GM19397 (cell line): ENCODE data around the gene CCDC148.

Experiments
- ATAC-seq: cut with Tn5 transposase; IDR thresholded peaks from one replicate; pipeline ENCODE4 v1.9.1; 2021; ENCODE audit warnings: mild to moderate bottlenecking, moderate library complexity; ENCODE audit not compliant: unreplicated experiment

Gene CCDC148

DNA sequence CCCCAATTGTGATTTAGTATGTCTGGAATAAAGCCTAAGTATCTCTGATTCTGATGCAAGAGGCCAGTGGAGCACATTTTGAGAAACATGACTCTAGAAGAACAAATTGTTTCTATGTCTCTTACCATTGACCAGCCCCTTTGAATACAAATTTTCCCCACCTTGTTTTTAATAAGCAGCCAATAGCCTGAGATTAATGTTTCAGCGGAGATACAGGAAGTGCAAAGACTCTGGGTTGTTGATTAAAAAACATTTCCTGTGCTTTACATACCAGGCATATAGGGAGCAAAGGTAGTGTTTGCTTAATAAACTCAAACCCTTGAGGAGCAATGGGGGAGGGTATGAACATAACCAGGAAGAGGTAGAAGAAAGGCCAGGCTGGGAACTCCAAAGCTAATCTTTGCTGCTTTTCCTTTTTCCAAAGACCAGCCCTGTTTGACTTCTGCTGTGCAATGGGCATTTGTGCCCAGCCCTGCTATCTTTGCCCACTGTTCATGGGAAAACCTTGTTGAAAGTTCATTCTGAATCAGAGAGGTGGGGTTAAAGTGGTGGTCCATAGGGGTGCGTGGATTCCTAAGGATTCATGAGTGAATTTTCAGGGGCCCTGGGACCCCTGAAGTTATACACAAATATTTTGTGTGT is 325.6 kb downstream of the CCDC148 start:
- ATAC-seq = no peak

DNA sequence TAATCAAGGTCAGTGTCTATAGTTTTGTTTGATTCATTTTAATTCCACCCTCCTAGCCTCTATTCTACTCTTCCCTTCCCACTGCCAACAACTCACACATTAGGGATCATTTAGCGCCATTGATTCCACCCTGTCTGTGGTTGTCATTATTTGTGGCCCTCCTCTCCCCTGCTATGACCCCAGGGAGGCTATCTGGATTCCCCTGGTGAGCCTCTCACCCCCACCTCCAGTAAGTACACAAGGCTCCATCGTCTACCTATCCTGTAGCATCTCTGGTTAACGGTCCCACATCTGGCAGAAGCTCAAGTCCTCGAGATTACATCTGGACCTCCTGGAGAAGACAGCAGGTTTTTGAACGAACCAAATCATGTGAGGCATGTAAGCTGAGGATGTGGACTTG is 327.5 kb downstream of the CCDC148 start:
- no peak for ATAC-seq

DNA sequence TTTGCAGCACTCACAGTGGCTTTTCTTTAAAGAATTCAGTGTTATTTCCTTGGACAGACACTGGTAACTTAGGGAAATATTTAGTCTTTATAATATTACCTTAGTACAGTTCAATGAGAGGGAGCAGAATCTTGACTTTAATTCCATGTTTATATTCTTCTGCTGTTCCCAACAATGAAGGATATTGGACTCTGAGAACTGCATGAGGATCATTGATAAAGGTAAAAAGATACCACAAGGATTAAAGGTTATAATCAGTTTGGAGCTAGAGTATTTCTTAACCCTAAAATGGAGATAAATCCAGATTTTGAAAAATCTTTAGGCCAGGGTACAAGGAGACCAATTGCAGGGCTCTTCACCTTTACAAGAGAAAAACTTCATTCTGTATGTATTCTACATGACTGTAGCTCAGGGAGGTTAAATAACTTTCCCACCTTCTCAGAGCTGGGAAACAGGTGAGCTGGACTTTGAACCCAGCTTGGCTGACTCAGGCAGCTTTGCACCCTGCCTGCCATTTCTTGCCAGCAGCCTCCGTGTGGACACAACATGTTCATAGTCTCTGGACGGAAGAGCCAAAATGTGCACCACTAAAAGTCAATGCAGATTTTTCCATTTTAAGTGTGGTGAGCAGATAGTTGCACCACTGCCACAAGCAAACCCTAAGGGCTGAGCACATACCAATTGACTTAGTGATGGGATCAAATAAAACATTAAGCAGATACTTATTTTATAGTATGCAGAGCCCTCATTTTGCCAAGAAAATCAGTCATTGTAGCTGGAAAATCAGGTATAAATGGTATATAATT is 328.2 kb downstream of the CCDC148 start:
- no peak for ATAC-seq

DNA sequence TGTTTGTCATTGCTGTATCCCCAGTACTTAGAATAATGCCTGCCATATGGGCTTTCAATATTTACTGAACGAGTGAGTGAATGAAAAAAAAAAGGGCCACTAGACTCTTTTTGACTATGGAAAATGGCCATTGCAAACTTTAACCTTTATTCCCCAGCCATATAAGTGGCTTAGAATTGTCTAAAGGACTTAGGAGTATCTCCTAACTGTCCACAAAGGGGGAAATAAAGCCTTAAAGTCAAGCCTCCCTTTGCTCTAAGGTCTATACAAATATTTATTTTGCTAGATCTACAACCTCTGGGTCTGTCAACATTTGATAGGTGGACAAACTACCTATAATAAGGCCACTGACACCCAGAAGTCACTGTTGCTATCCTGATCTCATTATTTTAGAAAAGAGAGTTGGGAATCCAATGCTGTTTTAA is 329.2 kb downstream of the CCDC148 start:
- no peak for ATAC-seq

DNA sequence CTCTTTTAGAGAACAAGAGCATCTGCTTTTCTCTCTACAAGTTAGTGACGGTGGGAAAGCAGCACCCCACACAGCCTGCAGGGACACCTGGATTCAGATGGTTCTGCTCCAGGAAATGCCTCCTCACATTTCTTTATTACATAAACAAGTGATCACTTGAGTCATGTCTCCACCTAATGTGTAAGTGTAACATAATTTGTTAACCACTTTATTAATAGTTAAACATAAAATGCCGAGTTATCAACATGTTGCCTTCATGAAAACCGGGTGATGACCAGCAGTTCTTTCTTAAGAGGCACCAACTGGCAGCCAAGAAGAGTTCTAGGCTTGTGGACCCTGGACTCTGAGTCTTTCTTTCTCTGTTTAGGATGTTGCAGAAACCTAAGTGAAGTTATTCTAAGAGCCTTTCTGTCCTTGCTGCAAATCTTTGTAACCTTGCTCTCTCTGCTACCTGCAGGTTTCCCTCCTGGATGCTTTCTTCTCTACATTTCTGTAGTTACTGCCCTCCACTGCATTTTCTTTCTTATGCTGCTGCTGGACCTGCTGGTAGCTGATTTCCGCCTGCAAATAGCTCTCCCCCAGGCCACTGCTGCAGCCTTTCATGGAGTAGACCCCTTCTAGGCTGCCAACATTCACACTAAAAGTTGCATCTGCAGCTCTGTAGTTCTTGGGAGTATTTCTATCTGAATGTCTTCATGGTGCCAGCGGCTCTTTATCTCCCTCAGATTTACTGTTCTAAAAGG is 330.6 kb downstream of the CCDC148 start:
- no peak for ATAC-seq

DNA sequence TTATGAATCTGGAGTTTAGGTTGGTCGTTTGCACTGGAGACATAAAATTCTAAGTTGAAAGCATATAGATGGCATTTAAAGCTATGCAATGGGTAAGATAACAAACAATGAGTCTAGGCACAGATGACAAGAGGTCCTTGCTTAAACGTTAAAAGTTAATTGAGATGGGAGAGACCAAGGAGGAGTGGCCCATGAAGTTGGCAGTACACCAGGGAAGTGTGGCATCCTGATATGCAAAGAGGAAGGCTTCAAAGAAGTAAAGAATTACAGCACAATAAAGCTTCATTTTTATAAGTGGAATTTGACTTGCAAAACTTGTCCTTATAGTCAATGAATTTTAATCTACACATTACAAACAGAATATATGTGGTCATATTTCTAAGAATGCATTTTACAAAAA is 331.7 kb downstream of the CCDC148 start:
- ATAC-seq = no peak
